ENCODE results near the gene FBXW9. TPM values are rescaled to one million over a fixed set of nuclear protein-coding genes. Genes with fewer than 3 reads are reported as not detected.
A peak's percentile ranks its signal among the peaks of the same experiment; 100 is the strongest.

FBXW9 gene
- total RNA-seq: 7.3 and 15.1 TPM in 2 replicates

DNA sequence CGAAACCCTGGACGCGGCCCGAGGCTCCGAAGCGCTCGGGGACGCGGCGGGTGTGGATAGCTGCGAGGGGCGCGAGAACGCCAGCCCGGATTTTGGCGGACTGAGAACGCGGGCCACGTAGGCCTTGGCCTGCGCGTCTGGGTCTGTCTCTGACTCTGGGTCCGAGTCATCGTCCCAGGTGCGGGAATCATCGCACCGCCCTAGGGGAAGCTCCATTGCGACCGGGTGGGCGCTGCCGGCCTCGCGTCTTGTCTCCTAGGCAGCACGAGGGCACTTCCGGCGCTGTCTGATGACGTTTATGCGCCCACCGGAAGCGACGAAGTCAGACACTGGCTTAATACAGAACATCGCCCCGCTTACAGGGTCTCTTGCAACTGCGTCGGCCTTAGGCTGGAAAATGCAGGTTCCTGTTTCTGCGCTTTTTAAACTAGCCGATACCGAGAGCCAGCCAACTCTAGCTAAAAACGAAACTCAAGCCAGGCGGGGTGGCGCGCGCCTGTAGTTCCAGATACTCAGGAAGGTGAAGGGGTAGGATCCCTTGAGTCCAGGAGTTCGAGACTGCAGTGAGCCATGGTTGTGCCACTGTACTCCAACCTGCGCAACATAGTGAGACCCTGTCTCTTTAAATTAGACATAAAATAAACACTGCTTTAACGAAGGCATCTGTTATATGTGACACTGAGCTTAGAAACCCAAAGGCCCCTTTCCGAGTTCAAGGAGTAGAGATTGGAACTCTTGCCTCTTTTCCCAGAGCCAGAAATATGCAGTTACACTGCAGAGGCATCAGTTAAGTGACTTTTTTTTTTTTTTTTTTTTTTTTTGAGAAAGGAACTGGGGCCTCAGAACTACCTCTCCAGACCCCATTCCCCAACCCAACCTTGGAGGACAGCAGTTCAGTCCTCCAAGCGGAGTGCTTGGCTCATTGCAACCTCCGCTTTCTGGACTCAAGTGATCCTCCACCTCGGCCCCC lies at the start of gene FBXW9:
FBXW9 (minus strand) TSS at position 266 of the 970 bp plus-strand sequence; CDS start at position 216, 50 bp downstream.
- DNase-seq (ENCODE audit: low read depth): peak; percentile 97
- TF ChIP-seq, protein P1, sequence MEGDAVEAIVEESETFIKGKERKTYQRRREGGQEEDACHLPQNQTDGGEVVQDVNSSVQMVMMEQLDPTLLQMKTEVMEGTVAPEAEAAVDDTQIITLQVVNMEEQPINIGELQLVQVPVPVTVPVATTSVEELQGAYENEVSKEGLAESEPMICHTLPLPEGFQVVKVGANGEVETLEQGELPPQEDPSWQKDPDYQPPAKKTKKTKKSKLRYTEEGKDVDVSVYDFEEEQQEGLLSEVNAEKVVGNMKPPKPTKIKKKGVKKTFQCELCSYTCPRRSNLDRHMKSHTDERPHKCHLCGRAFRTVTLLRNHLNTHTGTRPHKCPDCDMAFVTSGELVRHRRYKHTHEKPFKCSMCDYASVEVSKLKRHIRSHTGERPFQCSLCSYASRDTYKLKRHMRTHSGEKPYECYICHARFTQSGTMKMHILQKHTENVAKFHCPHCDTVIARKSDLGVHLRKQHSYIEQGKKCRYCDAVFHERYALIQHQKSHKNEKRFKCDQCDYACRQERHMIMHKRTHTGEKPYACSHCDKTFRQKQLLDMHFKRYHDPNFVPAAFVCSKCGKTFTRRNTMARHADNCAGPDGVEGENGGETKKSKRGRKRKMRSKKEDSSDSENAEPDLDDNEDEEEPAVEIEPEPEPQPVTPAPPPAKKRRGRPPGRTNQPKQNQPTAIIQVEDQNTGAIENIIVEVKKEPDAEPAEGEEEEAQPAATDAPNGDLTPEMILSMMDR (IDR thresholded peaks at IDR 0.05; ENCODE audit: insufficient read depth, low read depth, low read length): no peak
- H3K4me3 ChIP-seq (ENCODE audit: low read depth, low read length): peak within 1 kb of the TSS; percentile 82

DNA sequence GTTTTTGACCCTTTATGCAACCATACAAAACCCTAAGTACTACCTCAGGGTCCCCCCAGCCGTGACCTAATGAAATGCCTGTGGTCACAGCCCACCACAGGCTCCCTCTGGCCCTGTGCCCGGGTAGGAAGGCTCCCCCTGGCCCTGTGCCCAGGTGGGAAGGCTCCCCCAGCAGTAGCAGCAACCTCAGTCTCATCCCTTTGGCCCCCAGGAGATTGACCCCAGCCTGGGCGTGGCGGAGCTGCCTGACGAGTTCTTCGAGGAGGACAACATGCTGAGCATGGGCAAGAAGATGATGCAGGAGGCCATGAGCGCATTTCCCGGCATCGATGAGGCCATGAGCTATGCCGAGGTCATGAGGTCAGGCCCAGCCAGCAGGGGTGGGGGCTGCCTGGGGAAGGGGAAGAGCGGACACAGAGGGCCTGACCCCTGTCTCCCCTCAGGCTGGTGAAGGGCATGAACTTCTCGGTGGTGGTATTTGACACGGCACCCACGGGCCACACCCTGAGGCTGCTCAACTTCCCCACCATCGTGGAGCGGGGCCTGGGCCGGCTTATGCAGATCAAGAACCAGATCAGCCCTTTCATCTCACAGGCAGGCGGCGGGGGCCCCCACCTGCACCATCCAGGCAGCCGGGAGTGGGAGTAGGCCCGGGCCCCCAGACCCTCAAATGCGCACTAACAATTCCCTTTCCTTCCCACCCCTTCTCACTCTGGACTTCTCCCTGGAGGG lies 48.9 kb upstream of the FBXW9 start:
- TF ChIP-seq, protein P1 (IDR thresholded peaks at IDR 0.05; ENCODE audit: insufficient read depth, low read depth, low read length): no peak
- peak; percentile 33 for DNase-seq (ENCODE audit: low read depth)
- no peak overlapping the region for H3K4me3 ChIP-seq (ENCODE audit: low read depth, low read length)

DNA sequence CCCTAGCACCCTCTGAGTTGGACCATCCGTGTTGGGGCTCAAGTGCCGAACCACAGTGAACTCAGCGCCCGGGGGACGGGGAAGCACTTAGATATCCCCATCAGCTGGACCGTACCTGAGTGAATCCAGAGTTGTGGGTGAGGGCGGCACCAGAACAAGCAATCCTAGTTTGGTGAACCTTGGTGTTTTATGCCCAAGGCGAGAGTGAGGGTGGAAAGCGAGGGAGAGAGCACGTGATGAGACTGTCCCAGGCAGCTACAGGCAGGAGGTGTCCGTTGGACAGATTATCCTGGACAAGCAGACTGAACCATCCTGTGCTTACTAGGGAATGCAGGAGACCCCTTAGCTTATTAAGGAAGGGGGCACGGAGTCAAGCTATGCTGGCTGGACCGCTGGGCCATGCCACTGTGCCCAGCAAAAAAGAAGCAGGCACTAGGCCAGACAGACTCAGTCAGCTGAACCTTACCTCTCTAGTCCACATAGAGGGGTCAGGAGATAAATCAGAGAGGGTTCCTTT lies 41.5 kb upstream of the FBXW9 start:
- H3K4me3 ChIP-seq (ENCODE audit: low read depth, low read length): peak overlapping the region; percentile 99
- TF ChIP-seq, protein P1 (IDR thresholded peaks at IDR 0.05; ENCODE audit: insufficient read depth, low read depth, low read length): no peak
- no peak for DNase-seq (ENCODE audit: low read depth)

DNA sequence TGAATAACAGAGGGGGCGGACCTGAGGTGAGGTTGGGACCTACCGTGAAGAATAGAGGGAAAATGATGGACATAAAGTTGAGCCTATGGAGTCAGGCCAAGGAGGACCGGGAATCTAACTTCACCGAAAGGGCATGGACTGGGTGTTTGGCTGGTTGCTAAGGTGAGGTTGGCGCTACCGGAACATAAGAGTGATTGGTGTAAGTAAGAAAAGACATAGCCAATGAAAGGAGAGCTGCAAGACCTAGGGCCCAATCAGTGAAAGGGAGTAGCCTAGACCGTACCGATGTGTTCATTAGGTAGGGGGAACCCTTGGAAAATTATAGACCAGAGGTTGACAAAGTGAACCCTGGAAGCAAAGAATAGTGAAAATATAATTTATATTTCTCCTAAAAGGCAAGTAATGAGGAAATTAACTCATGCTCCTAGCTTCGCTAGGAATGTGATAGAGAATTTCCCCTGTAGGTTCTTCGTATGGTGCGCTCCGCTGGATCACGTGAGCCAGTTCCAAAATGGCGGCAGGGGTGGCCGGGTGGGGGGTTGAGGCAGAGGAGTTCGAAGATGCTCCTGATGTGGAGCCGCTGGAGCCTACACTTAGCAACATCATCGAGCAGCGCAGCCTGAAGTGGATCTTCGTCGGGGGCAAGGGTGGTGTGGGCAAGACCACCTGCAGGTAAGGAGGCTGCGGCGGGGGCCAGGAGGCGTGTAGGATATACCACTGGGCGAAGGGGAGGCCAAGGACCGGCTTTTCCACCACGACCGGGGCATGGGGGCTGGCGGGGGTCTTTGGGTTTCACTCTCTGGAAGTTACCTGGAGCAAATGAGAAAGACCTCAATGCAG lies 40.8 kb upstream of the FBXW9 start, which contains the start of gene GET3:
GET3 (plus strand) TSS at position 503 of the 840 bp plus-strand sequence; CDS start at position 512, 9 bp downstream.
- DNase-seq (ENCODE audit: low read depth): peak; percentile 100
- TF ChIP-seq, protein P1 (IDR thresholded peaks at IDR 0.05; ENCODE audit: insufficient read depth, low read depth, low read length): no peak
- H3K4me3 ChIP-seq (ENCODE audit: low read depth, low read length): peak within 1 kb of the TSS; percentile 99

DNA sequence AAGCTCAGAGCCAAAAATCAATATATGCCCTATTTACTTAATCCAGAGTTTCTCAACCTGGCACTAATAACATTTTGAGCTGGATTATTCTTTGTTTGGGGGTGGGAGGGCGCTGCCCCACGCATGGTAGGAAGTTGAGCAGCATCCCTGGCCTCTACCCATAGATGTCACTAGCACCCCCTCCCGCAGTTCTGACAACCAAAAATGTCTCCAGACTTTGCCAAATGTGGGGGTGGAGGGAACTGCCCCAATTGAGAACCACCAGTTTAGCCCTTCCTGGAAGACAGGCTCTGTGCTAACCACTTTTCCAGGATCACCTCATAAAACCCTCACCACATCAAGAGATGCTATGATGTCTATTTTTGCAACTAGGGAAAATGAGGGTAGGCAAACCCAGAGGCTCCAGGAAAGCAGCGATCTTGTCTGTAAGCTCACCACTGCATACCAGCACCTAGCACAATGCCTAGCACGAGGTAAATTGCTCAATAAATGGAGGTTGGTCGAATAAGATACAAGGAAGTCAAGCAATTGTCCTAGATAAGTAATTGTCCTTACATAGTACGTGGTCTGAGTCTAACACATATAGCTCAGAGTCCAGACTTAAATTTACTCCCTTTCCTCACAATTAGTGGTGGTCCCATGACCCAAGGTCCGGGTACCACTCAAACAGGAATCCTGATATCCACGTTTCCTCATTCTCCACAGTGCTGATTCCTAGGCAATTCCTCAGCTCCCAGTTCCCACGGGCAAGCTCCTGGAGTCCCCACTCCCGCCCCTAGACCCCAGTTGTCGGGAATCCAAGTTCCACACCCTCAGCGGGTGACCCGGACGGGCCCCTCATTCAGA lies 37.2 kb upstream of the FBXW9 start:
- TF ChIP-seq, protein P1 (IDR thresholded peaks at IDR 0.05; ENCODE audit: insufficient read depth, low read depth, low read length): peak; percentile 41
- peak overlapping the region; percentile 98 for H3K4me3 ChIP-seq (ENCODE audit: low read depth, low read length)
- peak; percentile 61 for DNase-seq (ENCODE audit: low read depth)
